ENCODE measurements around the gene TXNRD1. TPM values are rescaled to one million over a fixed set of nuclear protein-coding genes. Genes with fewer than 3 reads are reported as not detected.

Gene TXNRD1
- total and polyA plus RNA-seq, 2 experiments from 2014 or later = 43.5 to 74.9 TPM

DNA sequence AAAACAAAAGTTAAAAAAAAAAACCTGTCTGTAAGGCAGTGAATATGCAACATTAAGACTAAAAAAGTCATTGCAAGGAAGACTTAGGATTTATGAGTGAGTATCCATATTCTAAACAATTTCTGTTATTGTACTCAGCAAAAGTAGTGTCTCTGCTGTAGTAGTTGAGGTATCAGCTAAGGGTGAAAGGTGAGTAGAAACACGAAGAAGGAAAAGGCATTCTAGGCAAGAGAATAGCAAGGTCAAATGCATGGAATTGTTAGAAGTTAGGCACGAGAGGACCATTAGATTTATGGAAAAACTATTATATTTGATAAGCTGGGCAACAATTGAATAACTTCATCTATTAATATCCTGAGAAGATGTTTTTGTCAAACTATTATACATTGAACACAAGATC lies 89.8 kb downstream of the TXNRD1 start:
- TF ChIP-seq CTCF (IDR thresholded peaks at IDR 0.05; ENCODE audit: low read depth, low read length) = no peak
- H3K4me3 ChIP-seq = no peak overlapping the region
- no peak overlapping the region for H3K27ac ChIP-seq
- H3K4me1 ChIP-seq (ENCODE audit: low read depth) = no peaks in the 10 kb centered on the region
- no peaks in the 10 kb centered on the region for H3K27me3 ChIP-seq
- no peak for DNase-seq (ENCODE audit: low read depth in 1 of 2, low spot score in 1 of 2)
- no peaks in the 10 kb centered on the region for H3K9me3 ChIP-seq (ENCODE audit: low read depth)
- no peaks in the 10 kb centered on the region for H3K36me3 ChIP-seq

DNA sequence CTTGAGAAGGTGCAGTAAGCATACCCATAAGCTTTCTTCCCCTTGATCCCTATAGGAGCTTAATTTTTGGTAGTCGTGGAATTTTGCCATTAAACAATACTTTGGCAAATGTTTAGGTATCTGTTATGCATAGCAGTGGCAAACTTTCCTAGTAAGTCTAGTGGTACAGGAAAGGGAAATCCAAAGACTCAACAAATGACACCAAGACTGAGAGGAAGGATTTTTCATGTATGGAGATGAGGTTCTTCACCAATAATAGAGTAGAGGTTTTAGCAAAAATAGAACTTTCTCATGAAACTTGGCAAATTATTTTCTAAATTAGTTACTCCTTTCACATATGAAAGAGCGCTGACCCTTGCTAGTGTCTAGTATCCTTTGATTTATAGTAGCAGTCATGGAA lies 90.8 kb downstream of the TXNRD1 start:
- Histone ChIP-seq H3K9me3 (ENCODE audit: low read depth) (no peaks in the 10 kb centered on the region), H3K27ac (no peak overlapping the region), H3K4me1 (ENCODE audit: low read depth) (no peaks in the 10 kb centered on the region), H3K4me3 (no peak overlapping the region), H3K36me3 (peaks cover 2% of the 10 kb centered on the region), H3K27me3 (no peaks in the 10 kb centered on the region)
- no peak for DNase-seq (ENCODE audit: low read depth in 1 of 2, low spot score in 1 of 2)
- no peak for TF ChIP-seq CTCF (IDR thresholded peaks at IDR 0.05; ENCODE audit: low read depth, low read length)

- Histone ChIP-seq H3K4me3 (no peak overlapping the region), H3K27ac (no peak overlapping the region), H3K4me1 (ENCODE audit: low read depth) (no peaks in the 10 kb centered on the region), H3K27me3 (no peaks in the 10 kb centered on the region), H3K36me3 (peaks cover 7% of the 10 kb centered on the region), H3K9me3 (ENCODE audit: low read depth) (no peaks in the 10 kb centered on the region)
- TF ChIP-seq CTCF (IDR thresholded peaks at IDR 0.05; ENCODE audit: low read depth, low read length) = no peak
- DNase-seq (ENCODE audit: low read depth in 1 of 2, low spot score in 1 of 2) = peak in 1 of 2 donors; percentile 43
Measured at GRCh38 chr12:104306943-104307654, 91.5 kb downstream of the TXNRD1 start.

GRCh38 chr12:104307655-104308000 lies 92.0 kb downstream of the TXNRD1 start:
- no peak for TF ChIP-seq CTCF (IDR thresholded peaks at IDR 0.05; ENCODE audit: low read depth, low read length)
- Histone ChIP-seq H3K27ac (no peak overlapping the region), H3K36me3 (peaks cover 12% of the 10 kb centered on the region)

DNA sequence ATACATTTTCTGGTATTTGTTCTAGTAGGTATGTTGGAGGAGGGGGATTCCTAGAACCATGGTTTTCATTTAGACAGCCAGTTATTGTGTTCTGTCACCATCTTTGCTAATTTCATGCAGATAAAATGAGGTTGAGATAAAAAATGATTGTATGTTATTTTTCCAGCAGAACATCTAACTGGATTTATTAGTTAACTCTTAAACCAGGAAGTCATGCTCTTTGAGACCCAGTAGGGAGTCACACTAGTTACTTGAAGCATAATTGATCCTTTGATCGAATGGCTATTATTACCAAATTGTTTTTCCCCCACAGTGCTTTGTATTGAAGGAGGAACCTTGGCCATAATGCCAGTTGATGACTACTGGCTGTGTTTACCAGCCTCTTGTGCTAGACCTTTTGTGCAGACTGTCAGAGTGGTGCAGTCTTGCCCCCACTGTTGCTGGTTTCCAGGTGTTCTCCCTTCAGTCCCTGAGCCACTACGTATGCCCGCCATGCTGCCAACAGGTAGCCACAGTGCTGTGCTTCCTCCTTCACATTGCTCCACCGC lies 93.9 kb downstream of the TXNRD1 start:
- no peak for TF ChIP-seq CTCF (IDR thresholded peaks at IDR 0.05; ENCODE audit: low read depth, low read length)

More at GRCh38 chr12:104307655-104308000, 92.0 kb downstream of the TXNRD1 start:
- Histone ChIP-seq H3K4me3 (no peak overlapping the region), H3K4me1 (ENCODE audit: low read depth) (no peaks in the 10 kb centered on the region), H3K9me3 (ENCODE audit: low read depth) (no peaks in the 10 kb centered on the region), H3K27me3 (no peaks in the 10 kb centered on the region)
- DNase-seq (ENCODE audit: low read depth in 1 of 2, low spot score in 1 of 2) = no peak

More for the DNA sequence above, 93.9 kb downstream of the TXNRD1 start:
- Histone ChIP-seq H3K36me3 (peaks cover 30% of the 10 kb centered on the region), H3K27me3 (no peaks in the 10 kb centered on the region), H3K4me1 (ENCODE audit: low read depth) (no peaks in the 10 kb centered on the region), H3K9me3 (ENCODE audit: low read depth) (no peaks in the 10 kb centered on the region), H3K4me3 (no peak overlapping the region), H3K27ac (no peak overlapping the region)
- no peak for DNase-seq (ENCODE audit: low read depth in 1 of 2, low spot score in 1 of 2)

All from cardiac muscle cell (in vitro differentiated cells and primary cell).